ENCODE data around the gene TNFAIP8. TPM values are rescaled to one million over a fixed set of nuclear protein-coding genes. Genes with fewer than 3 reads are reported as not detected.

Gene TNFAIP8
- total RNA-seq, 2 experiments from 2014 or later = 106 to 109 TPM

DNA sequence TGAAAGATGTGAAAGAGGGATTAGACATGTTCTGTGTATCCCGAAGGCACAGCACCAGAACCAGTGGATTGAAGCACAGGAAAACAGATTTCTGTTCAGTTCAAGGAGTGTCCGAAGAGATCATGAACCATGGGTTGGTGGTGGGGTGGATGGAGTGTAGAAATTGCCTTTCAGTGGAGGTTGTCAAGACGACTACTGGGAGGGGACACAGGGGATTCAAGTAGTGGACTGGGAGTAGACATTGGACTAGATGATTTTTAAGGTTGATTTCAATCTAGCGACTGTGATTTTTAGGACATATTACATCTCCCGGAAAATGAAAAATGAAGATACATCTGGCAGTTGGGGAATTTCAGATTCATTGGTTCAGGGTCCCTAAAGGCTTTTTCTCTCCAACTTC is 35.9 kb upstream of the TNFAIP8 start:
- peaks cover 17% of the 10 kb centered on the region for H3K36me3 Mint-ChIP-seq
- no peak overlapping the region for H3K4me3 Mint-ChIP-seq
- peaks cover 87% of the 10 kb centered on the region for H3K4me1 Mint-ChIP-seq
- H3K27me3 Mint-ChIP-seq = no peaks in the 10 kb centered on the region
- H3K27ac Mint-ChIP-seq = peak overlapping the region; percentile 67
- CTCF ChIA-PET = interaction anchor here (9.9 kb wide), 1 partner anchor 20 kb away, joined by 103 read pairs; no protein-coding TSS in a partner anchor
- no peak for ATAC-seq
- no peaks in the 10 kb centered on the region for H3K9me3 Mint-ChIP-seq (ENCODE audit: low read depth)
- DNase-seq = no peak

DNA sequence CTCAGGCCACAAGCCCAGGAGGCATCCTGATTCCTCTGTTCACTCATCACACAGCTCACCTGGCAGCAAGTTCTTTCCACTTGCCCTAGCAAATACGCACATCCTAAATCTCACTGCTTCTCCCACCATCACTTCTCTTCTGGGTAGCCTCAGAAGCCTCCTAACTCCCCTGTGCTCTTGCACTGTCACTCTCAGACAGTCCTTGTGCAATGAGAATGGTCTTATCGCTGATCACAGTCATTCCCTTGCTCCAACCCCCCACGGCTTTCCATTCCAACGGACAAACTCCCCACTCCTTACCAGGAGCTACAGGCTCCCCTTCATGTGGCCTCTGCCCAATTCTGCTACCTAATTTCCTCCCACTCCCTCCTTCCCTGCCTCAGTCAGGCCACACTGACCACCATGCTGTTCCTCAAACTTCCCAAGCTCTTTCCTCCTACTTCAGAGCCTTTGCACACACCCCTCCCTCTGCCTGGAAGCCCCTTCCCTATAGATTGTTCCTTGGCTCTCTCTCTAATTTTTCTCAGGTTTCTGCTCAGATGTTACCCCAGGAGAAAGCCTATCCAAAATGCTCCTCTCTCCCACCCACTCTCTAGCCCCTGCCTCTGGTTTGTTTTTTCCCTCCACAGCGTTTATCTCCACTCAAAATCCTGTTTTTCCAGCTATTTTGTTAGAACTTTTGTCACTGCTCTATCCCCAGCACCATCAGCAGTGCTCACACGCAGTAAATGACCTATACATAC is 34.1 kb upstream of the TNFAIP8 start:
- peaks cover 15% of the 10 kb centered on the region for H3K36me3 Mint-ChIP-seq
- no peaks in the 10 kb centered on the region for H3K9me3 Mint-ChIP-seq (ENCODE audit: low read depth)
- DNase-seq (no peak), ATAC-seq (peak; percentile 11)
- H3K27ac Mint-ChIP-seq = peak overlapping the region; percentile 86
- peaks cover 84% of the 10 kb centered on the region for H3K4me1 Mint-ChIP-seq
- H3K27me3 Mint-ChIP-seq = no peaks in the 10 kb centered on the region
- H3K4me3 Mint-ChIP-seq = peak overlapping the region; percentile 18
- CTCF ChIA-PET = interaction anchor here (1.4 kb wide), 2 partner anchors 13 to 90 kb away, joined by 5 read pairs; no protein-coding TSS in a partner anchor

DNA sequence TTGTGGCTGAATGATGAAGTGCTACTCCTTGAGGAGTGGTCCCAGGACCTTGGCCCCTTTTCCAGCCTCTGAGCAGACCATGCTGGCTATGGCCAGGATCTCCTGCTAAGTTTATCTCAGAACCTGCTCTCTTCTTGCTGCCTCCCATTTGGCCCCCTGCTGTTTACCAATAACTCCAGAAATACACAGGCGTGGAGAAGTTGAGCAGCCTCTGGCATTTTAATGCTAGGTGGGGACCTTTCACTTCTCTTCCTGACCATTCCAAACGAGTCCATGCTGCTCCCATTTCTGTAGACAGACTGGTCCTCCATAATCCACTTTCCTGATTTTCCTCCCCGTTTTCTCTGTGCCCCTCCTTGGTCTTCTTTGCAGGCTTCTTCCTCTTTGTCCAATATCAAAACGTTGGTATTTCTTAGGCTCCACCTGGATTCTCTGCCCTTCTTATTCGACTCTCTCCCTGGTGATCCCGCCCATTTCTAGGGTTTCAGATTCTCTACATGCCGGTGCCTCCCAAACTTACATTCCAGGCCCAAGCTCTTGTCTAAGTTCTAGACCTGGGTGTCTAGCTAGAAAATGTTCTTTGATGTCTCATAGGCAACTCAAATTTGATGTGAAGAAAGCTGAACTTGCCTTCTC is 33.4 kb upstream of the TNFAIP8 start:
- Mint-ChIP-seq H3K4me3 (peak overlapping the region; percentile 11), H3K27me3 (no peaks in the 10 kb centered on the region), H3K36me3 (peaks cover 15% of the 10 kb centered on the region), H3K4me1 (peaks cover 87% of the 10 kb centered on the region), H3K27ac (peak overlapping the region; percentile 86), H3K9me3 (ENCODE audit: low read depth) (no peaks in the 10 kb centered on the region)
- CTCF ChIA-PET = interaction anchor here (1.0 to 2.1 kb wide), 7 partner anchors 11 to 89 kb away, joined by 3 to 5 read pairs (median 4); no protein-coding TSS in a partner anchor
- ATAC-seq (no peak), DNase-seq (no peak)

DNA sequence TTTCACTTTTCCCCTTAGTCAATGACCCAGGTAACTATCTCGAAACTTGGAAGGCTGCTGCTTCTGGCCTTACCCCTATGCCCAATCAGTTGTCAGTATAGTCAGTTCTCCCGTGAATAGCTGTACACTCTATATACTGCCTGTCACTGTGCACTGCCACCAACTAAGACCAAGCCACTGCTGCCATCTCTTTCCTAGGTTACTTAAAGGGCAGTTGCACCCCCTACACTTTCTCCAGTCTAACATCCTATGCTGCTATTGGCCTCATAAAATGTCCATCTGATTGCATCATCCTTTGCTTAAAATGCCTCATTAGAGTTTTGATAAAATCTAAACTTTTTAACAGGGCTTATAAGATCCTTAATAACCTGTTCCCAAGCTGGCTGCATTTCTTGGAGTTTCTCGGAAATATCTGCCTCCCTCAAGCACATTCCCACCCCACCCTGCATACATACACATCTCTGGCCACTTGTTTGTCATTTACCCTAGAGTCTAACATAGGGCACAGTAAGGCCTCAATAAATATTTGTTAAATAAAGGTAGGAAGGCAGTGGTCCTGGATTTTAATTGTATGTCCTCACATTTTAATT is 32.8 kb upstream of the TNFAIP8 start:
- Mint-ChIP-seq H3K4me1 (peaks cover 87% of the 10 kb centered on the region), H3K27me3 (no peaks in the 10 kb centered on the region), H3K9me3 (ENCODE audit: low read depth) (no peaks in the 10 kb centered on the region), H3K36me3 (peaks cover 15% of the 10 kb centered on the region), H3K27ac (peak overlapping the region; percentile 86), H3K4me3 (peak overlapping the region; percentile 11)
- no peak for DNase-seq
- CTCF ChIA-PET = interaction anchor here (0.6 to 2.1 kb wide), 12 partner anchors 10 to 88 kb away, joined by 3 to 8 read pairs (median 4); no protein-coding TSS in a partner anchor
- peak; percentile 35 for ATAC-seq

DNA sequence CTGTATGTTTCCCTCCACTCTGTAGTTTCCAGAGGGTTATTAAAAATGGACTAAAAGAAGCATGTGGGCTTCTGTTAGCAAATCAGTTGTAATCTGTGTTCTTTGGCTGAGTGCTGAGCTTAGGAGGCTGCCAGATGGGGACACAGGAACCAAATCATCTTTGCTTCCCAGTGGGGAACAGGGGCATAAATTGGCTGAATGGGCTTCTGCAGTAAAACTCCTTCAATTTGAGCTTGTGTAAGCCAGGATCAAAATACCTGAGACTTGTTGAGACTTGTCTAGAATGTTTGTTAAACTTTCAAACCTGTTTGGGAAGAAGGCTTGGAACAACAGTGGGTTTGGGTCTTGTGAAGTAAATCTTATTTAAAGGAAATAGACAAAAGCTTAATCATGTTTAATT is 32.2 kb upstream of the TNFAIP8 start:
- Mint-ChIP-seq H3K4me3 (no peak overlapping the region), H3K27me3 (no peaks in the 10 kb centered on the region), H3K4me1 (peaks cover 87% of the 10 kb centered on the region), H3K36me3 (peaks cover 15% of the 10 kb centered on the region), H3K27ac (peak overlapping the region; percentile 70), H3K9me3 (ENCODE audit: low read depth) (no peaks in the 10 kb centered on the region)
- ATAC-seq (no peak), DNase-seq (no peak)
- CTCF ChIA-PET = interaction anchor here (0.6 to 2.1 kb wide), 10 partner anchors 9 to 43 kb away, joined by 3 to 8 read pairs (median 4); no protein-coding TSS in a partner anchor

DNA sequence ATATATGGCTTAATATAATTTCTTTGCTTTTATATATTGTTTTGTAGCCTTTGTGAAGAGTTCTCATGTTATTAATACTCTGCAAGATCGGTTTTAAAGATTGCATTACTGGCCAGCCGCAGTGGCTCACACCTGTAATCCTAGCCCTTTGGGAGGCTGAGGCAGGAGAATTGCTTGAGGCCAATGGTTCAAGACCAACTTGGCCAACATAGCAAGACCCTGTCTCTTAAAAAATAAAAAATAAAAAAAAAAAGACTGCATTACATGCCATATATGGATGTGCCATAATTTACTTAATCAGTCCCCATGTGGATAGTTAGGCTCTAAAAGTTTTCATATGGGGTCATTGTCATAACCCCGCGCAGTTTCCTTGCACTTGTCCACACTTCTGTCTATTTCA is 31.0 kb upstream of the TNFAIP8 start:
- H3K4me1 Mint-ChIP-seq = peaks cover 90% of the 10 kb centered on the region

DNA sequence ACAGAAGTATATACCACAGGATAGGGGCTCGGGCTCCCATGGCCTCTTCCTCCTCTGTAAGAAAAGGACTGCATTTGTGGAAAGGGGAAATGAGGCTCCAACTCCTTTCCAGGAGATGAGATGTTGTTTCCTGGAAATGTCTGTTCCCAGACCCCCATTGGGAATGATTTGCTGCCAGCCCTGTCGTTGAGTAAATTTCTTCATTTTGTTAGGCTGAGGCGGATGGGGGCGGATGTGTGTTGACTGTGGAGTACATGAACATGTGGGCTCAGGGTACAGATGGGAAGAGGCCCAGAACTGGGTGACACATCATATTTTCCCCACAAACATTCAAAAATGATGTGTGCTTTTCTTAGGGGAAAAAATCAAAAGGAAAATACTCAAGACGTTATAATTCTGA is 28.8 kb upstream of the TNFAIP8 start:
- Mint-ChIP-seq H3K27me3 (no peaks in the 10 kb centered on the region), H3K9me3 (ENCODE audit: low read depth) (no peaks in the 10 kb centered on the region), H3K4me1 (peaks cover 91% of the 10 kb centered on the region), H3K27ac (peak overlapping the region; percentile 90), H3K36me3 (no peaks in the 10 kb centered on the region), H3K4me3 (peak overlapping the region; percentile 37)
- peak; percentile 34 for ATAC-seq
- CTCF ChIA-PET = interaction anchor here (0.6 to 5.5 kb wide), 3 partner anchors 12 to 339 kb away, joined by 3 to 37 read pairs (median 34); partner anchors contain the start of gene DTWD2
- peak; percentile 65 for DNase-seq

More for the DNA sequence above, 31.0 kb upstream of the TNFAIP8 start:
- no peak for ATAC-seq
- Mint-ChIP-seq H3K27ac (no peak overlapping the region), H3K36me3 (peaks cover 11% of the 10 kb centered on the region), H3K4me3 (no peak overlapping the region), H3K9me3 (ENCODE audit: low read depth) (no peaks in the 10 kb centered on the region), H3K27me3 (no peaks in the 10 kb centered on the region)
- CTCF ChIA-PET = no interaction called here
- DNase-seq = no peak

DNA sequence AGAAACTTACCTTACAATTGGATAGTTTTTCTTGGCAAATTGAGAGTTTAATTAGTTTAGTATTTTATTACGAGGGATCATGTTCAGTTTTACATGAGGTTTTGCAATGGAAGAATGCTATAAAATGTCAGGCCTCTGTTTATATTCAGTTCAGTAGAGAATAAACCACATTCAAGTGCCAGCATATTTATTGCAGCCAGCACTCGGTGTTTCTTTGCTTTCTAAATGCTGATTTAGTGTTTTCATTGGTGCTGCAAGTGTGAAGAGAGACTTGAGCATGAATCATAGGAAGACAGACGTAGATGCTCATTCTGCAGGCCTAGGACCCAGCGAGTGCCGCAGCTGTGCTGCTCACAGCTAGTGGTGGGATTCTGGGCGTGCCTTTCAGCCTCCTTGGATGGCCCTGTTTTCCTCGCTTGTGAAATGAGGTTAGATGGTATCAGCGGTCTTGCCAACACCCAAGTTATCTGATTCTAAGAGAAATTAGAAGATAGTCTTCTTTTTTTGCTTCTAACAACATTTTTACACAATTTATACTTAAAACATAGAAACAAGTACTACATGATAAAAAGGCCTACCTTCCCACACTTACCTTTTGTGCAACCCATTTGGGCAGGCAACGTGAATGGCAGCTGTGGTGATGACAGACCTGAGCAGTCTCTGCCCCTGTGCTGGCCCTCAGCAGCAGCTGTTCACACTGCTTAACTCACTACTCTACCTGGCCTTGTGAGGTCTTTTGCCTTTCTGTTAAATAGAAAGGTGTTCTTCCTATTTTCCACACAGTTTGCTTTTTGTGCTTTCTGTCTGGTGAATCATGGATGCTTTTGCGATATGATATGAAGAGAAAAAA is 26.8 kb upstream of the TNFAIP8 start:
- ATAC-seq = peak; percentile 71
- no peaks in the 10 kb centered on the region for H3K27me3 Mint-ChIP-seq
- DNase-seq = peak; percentile 83
- CTCF ChIA-PET = interaction anchor here (1.0 to 5.5 kb wide), 7 partner anchors 11 to 83 kb away, joined by 3 to 37 read pairs (median 5); no protein-coding TSS in a partner anchor
- H3K9me3 Mint-ChIP-seq (ENCODE audit: low read depth) = no peaks in the 10 kb centered on the region
- peaks cover 89% of the 10 kb centered on the region for H3K4me1 Mint-ChIP-seq
- peak overlapping the region; percentile 92 for H3K27ac Mint-ChIP-seq
- H3K4me3 Mint-ChIP-seq = peak overlapping the region; percentile 47
- H3K36me3 Mint-ChIP-seq = peaks cover 8% of the 10 kb centered on the region

DNA sequence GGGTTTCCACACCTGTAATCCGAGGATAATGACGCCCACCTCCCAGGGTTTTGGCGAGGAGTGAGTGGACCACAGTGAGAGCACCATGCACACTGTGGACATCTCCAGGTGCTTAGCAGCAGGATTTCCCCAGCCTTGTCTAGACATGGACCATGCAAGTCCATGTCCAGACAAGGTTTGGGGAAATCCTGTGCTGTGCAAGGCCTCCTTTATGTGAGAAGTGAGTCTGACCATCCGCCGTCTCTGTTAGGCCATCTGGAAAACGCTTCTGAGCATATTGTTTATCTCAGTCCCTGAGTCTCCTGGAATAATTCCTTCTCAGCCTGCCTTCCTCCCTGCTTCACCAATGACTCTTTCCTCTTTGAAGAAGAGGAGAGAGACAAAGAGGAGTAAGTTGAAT is 26.2 kb upstream of the TNFAIP8 start:
- Mint-ChIP-seq H3K27ac (peak overlapping the region; percentile 92), H3K4me1 (peaks cover 87% of the 10 kb centered on the region), H3K9me3 (ENCODE audit: low read depth) (no peaks in the 10 kb centered on the region), H3K36me3 (peaks cover 11% of the 10 kb centered on the region), H3K4me3 (peak overlapping the region; percentile 50), H3K27me3 (no peaks in the 10 kb centered on the region)
- CTCF ChIA-PET = interaction anchor here (1.0 to 5.5 kb wide), 7 partner anchors 10 to 82 kb away, joined by 3 to 37 read pairs (median 5); no protein-coding TSS in a partner anchor
- ATAC-seq = no peak
- DNase-seq = no peak

DNA sequence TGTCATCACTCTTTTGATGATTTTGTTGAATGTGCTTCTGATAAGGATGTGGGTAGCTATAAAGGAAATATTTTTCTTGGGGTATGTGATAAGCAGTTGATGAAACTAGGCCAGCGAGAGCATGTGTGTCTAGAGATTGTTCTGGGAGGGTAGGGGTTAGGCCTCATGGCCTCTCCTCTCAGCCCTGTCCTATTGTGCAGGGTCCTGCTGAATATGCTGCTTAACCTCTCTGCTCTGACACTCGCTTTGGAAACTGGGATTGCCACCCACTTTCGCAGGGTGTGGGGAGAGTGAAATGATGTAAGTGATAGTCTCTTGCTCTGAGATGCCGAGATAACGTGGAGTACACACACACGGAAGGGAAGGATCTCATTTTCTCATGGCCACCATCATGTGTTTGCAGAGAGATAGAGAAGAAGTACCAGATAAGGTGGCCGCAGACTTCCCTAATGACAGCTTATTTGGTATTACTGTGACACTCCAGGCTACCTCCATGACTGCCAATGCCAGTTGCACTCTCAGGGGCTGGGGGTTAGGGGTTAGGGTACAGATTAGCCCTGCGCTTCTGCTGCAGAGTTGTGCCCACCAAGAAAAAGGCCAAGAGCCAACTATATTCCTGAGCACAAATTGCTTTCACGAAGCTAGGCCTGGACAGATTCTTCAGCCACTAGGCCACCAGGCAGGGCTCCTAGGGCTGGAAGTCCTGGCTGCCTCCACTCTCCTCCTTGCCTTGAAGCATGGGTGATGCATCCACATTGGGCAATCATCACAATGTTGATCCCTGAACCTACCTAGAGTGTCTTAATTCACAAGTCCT is 25.2 kb upstream of the TNFAIP8 start:
- Mint-ChIP-seq H3K36me3 (peaks cover 12% of the 10 kb centered on the region), H3K4me1 (peaks cover 91% of the 10 kb centered on the region), H3K27me3 (no peaks in the 10 kb centered on the region), H3K27ac (peak overlapping the region; percentile 92), H3K9me3 (ENCODE audit: low read depth) (no peaks in the 10 kb centered on the region), H3K4me3 (peak overlapping the region; percentile 50)
- peak; percentile 24 for ATAC-seq
- peak; percentile 69 for DNase-seq
- CTCF ChIA-PET = interaction anchor here (1.0 to 5.5 kb wide), 5 partner anchors 9 to 81 kb away, joined by 3 to 37 read pairs (median 5); no protein-coding TSS in a partner anchor

DNA sequence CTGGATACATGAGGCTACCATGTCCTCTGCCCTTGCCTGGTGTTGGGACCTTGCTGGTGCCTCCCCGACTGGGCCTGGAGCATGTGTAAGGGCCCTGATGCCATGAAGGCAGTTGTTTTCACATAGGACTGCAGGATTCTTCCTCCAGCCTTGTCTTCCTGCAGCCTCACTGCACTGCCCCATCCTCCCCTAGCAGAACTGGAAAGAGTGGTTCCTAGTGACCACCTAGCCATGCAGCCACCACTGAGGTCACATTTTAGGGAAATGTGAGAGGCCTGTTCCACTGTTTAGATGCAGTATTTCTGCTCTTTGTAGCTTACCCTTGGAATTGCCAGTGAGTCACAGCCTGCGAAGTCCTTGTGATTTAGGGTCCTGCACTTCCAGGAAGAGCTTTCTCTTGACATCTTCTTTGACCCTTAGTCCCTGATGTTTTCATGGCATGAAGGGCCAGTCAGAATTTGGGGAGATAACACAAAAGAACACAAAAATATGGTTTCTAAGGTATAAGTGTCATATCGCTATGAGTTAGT is 24.2 kb upstream of the TNFAIP8 start:
- peak overlapping the region; percentile 97 for H3K27ac Mint-ChIP-seq
- no peak for DNase-seq
- H3K4me1 Mint-ChIP-seq = peaks cover 90% of the 10 kb centered on the region
- no peak overlapping the region for H3K4me3 Mint-ChIP-seq
- H3K9me3 Mint-ChIP-seq (ENCODE audit: low read depth) = no peaks in the 10 kb centered on the region
- no peak for ATAC-seq
- CTCF ChIA-PET = interaction anchor here (0.8 to 5.5 kb wide), 5 partner anchors 8 to 80 kb away, joined by 3 to 37 read pairs (median 4); no protein-coding TSS in a partner anchor
- no peaks in the 10 kb centered on the region for H3K27me3 Mint-ChIP-seq
- H3K36me3 Mint-ChIP-seq = peaks cover 14% of the 10 kb centered on the region

Measured in activated CD8-positive, alpha-beta memory T cell treated with anti-CD3 and anti-CD28 coated beads, Interleukin-2, amount 10 ng/mL, durations not matched to agents 7 days and 5 days (primary cell).